Measurements from ENCODE around the gene NOC2L.

DNA sequence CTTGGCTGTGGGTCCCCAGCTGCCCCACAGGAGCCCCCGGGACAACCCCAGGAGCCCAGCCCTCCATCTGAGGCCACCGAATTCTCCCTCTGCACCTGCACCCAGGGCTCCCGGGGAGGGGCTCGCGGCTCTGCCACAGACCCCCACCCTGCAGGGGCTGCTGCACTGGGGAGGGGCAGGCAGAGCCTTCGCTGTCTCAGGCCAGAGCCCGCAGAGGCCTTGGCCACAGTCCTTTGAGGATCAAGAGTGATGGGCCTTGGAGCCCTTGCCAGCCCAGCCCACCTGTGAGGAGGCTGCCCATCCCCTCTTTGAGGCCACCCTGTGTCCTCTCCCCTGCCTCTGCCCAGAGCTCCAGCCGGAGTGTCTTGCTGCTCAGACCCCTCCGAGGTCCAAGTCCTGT is 16.3 kb upstream of the NOC2L start:
- TF ChIP-seq, protein P1, sequence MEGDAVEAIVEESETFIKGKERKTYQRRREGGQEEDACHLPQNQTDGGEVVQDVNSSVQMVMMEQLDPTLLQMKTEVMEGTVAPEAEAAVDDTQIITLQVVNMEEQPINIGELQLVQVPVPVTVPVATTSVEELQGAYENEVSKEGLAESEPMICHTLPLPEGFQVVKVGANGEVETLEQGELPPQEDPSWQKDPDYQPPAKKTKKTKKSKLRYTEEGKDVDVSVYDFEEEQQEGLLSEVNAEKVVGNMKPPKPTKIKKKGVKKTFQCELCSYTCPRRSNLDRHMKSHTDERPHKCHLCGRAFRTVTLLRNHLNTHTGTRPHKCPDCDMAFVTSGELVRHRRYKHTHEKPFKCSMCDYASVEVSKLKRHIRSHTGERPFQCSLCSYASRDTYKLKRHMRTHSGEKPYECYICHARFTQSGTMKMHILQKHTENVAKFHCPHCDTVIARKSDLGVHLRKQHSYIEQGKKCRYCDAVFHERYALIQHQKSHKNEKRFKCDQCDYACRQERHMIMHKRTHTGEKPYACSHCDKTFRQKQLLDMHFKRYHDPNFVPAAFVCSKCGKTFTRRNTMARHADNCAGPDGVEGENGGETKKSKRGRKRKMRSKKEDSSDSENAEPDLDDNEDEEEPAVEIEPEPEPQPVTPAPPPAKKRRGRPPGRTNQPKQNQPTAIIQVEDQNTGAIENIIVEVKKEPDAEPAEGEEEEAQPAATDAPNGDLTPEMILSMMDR (IDR thresholded peaks at IDR 0.05; ENCODE audit: extremely low read depth in 1 of 2, insufficient read depth in 1 of 2, low read depth in 1 of 2, low read length in 2 of 2): no peak
- TF ChIP-seq EZH2 (IDR thresholded peaks at IDR 0.05; ENCODE audit: borderline replicate concordance, low read depth, low read length, severe bottlenecking) (no peak), POLR2AphosphoS5 (IDR thresholded peaks at IDR 0.05; ENCODE audit: insufficient read depth, low read depth, low read length) (no peak)

Measured in endothelial cell of umbilical vein (primary cell).